Bladder microvascular endothelial cell (primary cell): Measurements from ENCODE around the gene SLC26A3. TPM values are rescaled to one million over a fixed set of nuclear protein-coding genes. Genes with fewer than 3 reads are reported as not detected.

ENCODE experiments used
- total RNA-seq: library from RNA; depleted of rRNA; stranded (reverse); fragments of >200 nt; gene quantifications from 2 replicates; pipeline ENCODE4 v1.2.3, GENCODE V29; 2014

SLC26A3 gene
- not detected in 2 replicates for total RNA-seq

GRCh38 chr7:107803009-107803610 is at the start of gene SLC26A3:
Gene SLC26A3 (minus strand): TSS chr7:107803223. CDS start chr7:107794509, 8,714 bp downstream.

GRCh38 chr7:107743567-107744344 is 59.3 kb downstream of the SLC26A3 start, which contains the start of gene CBLL1:
Gene CBLL1 (plus strand): TSS chr7:107744142. CDS start chr7:107744164, 22 bp downstream.

Other genes with a start within 250 kb of the SLC26A3 start
- 13.6 and 82.1 TPM in 2 replicates for gene COG5, start 239.3 kb downstream of the SLC26A3 start, total RNA-seq
- gene DUS4L, start 239.3 kb downstream of the SLC26A3 start, total RNA-seq, result 3.4 and 7.0 TPM in 2 replicates
- gene BCAP29, start 223.0 kb downstream of the SLC26A3 start, total RNA-seq, result 47.8 and 115 TPM in 2 replicates
- gene SLC26A4, start 142.4 kb downstream of the SLC26A3 start, total RNA-seq, result 0.81 and 34.2 TPM in 2 replicates
- 12.0 and 21.3 TPM in 2 replicates for gene CBLL1, start 59.1 kb downstream of the SLC26A3 start, total RNA-seq
- 45.8 and 81.7 TPM in 2 replicates for gene DLD, start 88.0 kb upstream of the SLC26A3 start, total RNA-seq
- 419 and 918 TPM in 2 replicates for gene LAMB1, start 199.9 kb upstream of the SLC26A3 start, total RNA-seq